Smooth muscle cell (in vitro differentiated cells): ENCODE results near the gene COG2. TPM values are rescaled to one million over a fixed set of nuclear protein-coding genes. Genes with fewer than 3 reads are reported as not detected.

Source experiments
- DNase-seq: peaks from one replicate; lab custom pipeline; 2025; ENCODE audit not compliant: unreplicated experiment; lab: John Stamatoyannopoulos, UW
- H2AFZ ChIP-seq: fragments of 200-600 bp; sonication (generic); 2 replicates; pipeline ENCODE4 v1.6.0; 2016; ENCODE audit warnings: antibody characterized with exemption, low read depth, mild to moderate bottlenecking
- H3F3A ChIP-seq: fragments of 200-600 bp; sonication (generic); 2 replicates; pipeline ENCODE4 v1.6.0; 2017; ENCODE audit warnings: antibody characterized with exemption, low read depth
- H3K27ac ChIP-seq: fragments of 200-600 bp; sonication (generic); 2 replicates; pipeline ENCODE4 v1.5.1; 2016; ENCODE audit warnings: low read depth, mild to moderate bottlenecking
- H3K27me3 ChIP-seq: fragments of 200-600 bp; sonication (generic); 2 replicates; pipeline ENCODE4 v1.6.1; 2016; ENCODE audit warnings: low read depth, mild to moderate bottlenecking
- H3K36me3 ChIP-seq: fragments of 200-600 bp; sonication (generic); 2 replicates; pipeline ENCODE4 v1.5.1; 2016; ENCODE audit warnings: low read depth
- H3K4me1 ChIP-seq: fragments of 200-600 bp; sonication (generic); 2 replicates; pipeline ENCODE4 v1.5.1; 2016; ENCODE audit warnings: low read depth
- H3K4me2 ChIP-seq: fragments of 200-600 bp; sonication (generic); 2 replicates; pipeline ENCODE4 v1.6.0; 2016; ENCODE audit warnings: mild to moderate bottlenecking
- H3K4me3 ChIP-seq: fragments of 200-600 bp; sonication (generic); 2 replicates; pipeline ENCODE4 v1.5.1; 2016; ENCODE audit warnings: mild to moderate bottlenecking
- H3K79me2 ChIP-seq: fragments of 200-600 bp; sonication (generic); 2 replicates; pipeline ENCODE4 v1.6.0; 2016; ENCODE audit warnings: low read depth, mild to moderate bottlenecking
- H3K9ac ChIP-seq: fragments of 200-600 bp; sonication (generic); 2 replicates; pipeline ENCODE4 v1.6.0; 2016; ENCODE audit warnings: low read depth
- H3K9me3 ChIP-seq: fragments of 200-600 bp; sonication (generic); replicated peaks from 2 replicates; pipeline ENCODE4 v1.5.1; 2016; ENCODE audit warnings: low read depth
- H4K20me1 ChIP-seq: fragments of 200-600 bp; sonication (generic); 2 replicates; pipeline ENCODE4 v1.6.0; 2016; ENCODE audit warnings: low read depth
- WGBS: methylation state at CpG from one replicate; pipeline ENCODE4 v1.1.7; 2016; ENCODE audit warnings: low lambda C conversion rate; 5-methylcytosine and 5-hydroxymethylcytosine counted together
- polyA plus RNA-seq: library from polyadenylated mRNA; unstranded; fragments of >200 nt; fragmentation: Nextera tagmentation; extraction: Ambion mirVana; gene quantifications from 2 replicates; pipeline ENCODE4 v1.2.1, GENCODE V29; 2016
- total RNA-seq: library from RNA; depleted of rRNA; stranded (reverse); fragments of >200 nt; gene quantifications from 2 replicates; pipeline ENCODE4 v1.2.3, GENCODE V29; 2014
- TF ChIP-seq, protein P1 (sequence below): fragments of 200-600 bp; sonication (generic); IDR thresholded peaks from 2 replicates; pipeline ENCODE4 v1.5.1; 2017; ENCODE audit warnings: borderline replicate concordance, mild to moderate bottlenecking, antibody characterized with exemption; ENCODE audit not compliant: insufficient read depth, poor library complexity, severe bottlenecking

COG2 gene
- total and polyA plus RNA-seq, 2 experiments from 2014 or later, result 16.5 to 23.8 TPM

DNA sequence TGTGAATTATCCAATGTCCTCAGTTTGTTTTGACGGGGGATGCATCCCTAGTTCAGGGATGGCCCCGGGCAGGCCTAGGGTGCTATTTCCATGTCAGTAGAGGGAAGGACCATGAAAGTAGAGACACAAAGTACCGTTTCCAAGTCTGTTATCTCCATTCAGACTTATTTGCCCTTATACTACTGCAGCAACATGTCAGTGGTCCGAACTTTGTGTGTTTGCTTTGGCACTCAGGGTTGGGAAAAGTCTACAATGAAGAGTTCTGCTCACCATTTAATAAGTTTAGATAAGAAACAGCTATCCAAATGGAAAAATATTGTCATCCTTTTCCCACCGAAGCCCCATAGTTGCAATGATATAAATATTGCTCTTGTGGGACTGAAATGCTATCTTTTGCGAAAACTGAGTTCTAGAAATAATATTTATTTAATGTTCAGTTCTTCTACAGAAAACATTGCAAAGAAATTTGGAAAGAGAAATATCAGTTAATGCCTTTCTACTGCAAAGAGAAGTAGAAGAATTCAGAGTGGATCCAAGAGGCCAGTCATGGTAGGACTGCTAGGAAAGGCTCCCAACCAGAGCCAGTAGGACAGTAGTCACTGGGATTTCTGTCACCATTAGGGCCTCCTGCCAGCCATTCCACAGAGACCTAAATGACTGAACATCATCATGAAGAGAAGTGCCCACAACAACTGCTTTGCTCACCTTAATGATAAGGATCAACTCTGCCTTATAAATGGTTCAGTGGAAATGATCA is 83.2 kb downstream of the COG2 start:
- WGBS, result 92% methylated on average over 6 of the region's 6 CpGs
- DNase-seq, result no peak
- Histone ChIP-seq H3K4me2 (no peak overlapping the region), H4K20me1 (no peaks in the 10 kb centered on the region), H2AFZ (no peak overlapping the region), H3K4me3 (no peak overlapping the region), H3K9ac (no peak overlapping the region), H3K36me3 (no peaks in the 10 kb centered on the region), H3K27me3 (no peaks in the 10 kb centered on the region), H3K9me3 (no peaks in the 10 kb centered on the region), H3F3A (no peaks in the 10 kb centered on the region), H3K79me2 (no peaks in the 10 kb centered on the region), H3K4me1 (no peaks in the 10 kb centered on the region), H3K27ac (no peak overlapping the region)
- TF ChIP-seq, protein P1, sequence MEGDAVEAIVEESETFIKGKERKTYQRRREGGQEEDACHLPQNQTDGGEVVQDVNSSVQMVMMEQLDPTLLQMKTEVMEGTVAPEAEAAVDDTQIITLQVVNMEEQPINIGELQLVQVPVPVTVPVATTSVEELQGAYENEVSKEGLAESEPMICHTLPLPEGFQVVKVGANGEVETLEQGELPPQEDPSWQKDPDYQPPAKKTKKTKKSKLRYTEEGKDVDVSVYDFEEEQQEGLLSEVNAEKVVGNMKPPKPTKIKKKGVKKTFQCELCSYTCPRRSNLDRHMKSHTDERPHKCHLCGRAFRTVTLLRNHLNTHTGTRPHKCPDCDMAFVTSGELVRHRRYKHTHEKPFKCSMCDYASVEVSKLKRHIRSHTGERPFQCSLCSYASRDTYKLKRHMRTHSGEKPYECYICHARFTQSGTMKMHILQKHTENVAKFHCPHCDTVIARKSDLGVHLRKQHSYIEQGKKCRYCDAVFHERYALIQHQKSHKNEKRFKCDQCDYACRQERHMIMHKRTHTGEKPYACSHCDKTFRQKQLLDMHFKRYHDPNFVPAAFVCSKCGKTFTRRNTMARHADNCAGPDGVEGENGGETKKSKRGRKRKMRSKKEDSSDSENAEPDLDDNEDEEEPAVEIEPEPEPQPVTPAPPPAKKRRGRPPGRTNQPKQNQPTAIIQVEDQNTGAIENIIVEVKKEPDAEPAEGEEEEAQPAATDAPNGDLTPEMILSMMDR, result no peak

DNA sequence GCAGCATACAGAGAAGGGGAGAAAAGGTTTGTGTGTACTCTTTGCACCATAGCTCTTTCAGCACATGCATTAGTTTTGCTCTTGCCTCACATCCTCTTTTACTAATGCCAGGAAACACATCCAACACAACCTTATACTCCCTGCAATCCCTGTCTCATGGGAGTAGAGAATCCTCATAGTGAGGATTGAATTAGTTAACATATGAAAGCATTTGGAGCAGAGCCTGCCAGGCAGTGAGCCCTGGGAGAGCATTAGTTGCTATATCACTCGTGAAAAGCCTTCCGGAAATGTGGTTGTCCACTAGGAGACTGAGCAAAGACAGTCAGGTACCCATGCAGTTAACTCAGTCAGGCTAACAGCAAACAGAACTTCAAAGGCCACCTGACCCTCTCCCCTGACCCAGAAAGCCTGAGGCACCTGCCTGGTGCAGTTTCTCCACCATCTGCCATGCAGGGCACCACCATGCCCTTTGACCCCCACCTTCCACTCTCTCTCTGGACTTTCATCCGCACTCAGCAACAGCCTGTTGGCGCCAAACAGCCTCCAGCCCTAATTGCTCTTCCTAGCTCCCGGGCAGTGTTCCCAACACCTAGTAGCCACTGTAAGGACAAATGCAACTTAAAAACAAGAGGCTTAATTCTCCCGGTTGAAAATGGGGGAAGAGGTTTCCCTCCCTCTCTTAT is 86.6 kb downstream of the COG2 start:
- no peaks in the 10 kb centered on the region for H3K4me1 ChIP-seq
- H3K27me3 ChIP-seq, result no peaks in the 10 kb centered on the region
- no peak for DNase-seq
- no peaks in the 10 kb centered on the region for H3F3A ChIP-seq
- no peak overlapping the region for H3K4me2 ChIP-seq
- no peak overlapping the region for H3K9ac ChIP-seq
- no peak overlapping the region for H2AFZ ChIP-seq
- no peak overlapping the region for H3K4me3 ChIP-seq
- H3K27ac ChIP-seq, result no peak overlapping the region
- H3K9me3 ChIP-seq, result no peaks in the 10 kb centered on the region
- H3K36me3 ChIP-seq, result no peaks in the 10 kb centered on the region
- no peaks in the 10 kb centered on the region for H4K20me1 ChIP-seq
- 55% methylated on average over 6 of the region's 6 CpGs for WGBS
- TF ChIP-seq, protein P1, result no peak
- no peaks in the 10 kb centered on the region for H3K79me2 ChIP-seq

DNA sequence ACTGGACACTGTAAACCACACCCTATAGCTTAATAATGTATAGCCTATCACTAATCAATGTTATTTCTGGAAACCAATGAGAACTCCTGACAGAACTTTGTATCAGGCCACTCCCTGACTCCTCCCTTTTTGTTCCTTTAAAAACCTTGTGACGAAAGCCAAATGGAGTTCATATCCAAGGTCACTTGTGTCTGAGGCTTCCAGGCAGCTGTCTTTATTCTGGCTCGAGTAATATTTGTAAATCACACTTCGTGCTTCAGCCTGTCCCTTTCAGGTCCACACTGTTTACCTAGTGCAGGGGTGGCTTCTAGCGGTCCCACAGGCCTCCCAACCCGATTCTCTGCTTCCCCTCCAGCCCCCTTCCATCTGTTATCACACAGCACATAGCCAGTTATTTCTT is 88.7 kb downstream of the COG2 start:
- Histone ChIP-seq H3K27me3 (no peaks in the 10 kb centered on the region), H3K79me2 (no peaks in the 10 kb centered on the region), H3K27ac (no peak overlapping the region)

More for the DNA sequence above, 88.7 kb downstream of the COG2 start:
- Histone ChIP-seq H3K4me2 (no peak overlapping the region), H3F3A (no peaks in the 10 kb centered on the region), H4K20me1 (no peaks in the 10 kb centered on the region), H3K9ac (no peak overlapping the region), H3K9me3 (no peaks in the 10 kb centered on the region), H3K4me1 (no peaks in the 10 kb centered on the region), H3K4me3 (no peak overlapping the region), H3K36me3 (no peaks in the 10 kb centered on the region), H2AFZ (no peak overlapping the region)
- WGBS, result 87% methylated on average over 5 of the region's 5 CpGs
- TF ChIP-seq, protein P1, result no peak
- DNase-seq, result no peak
